ENCODE data around the gene PIK3CG. TPM values are rescaled to one million over a fixed set of nuclear protein-coding genes. Genes with fewer than 3 reads are reported as not detected.
"Not testable (repeated sequence)": the region's sequence is repeated elsewhere in the genome, so short reads cannot be mapped to it uniquely, and the experiment has no call there.

PIK3CG gene
- total RNA-seq, 1 donor from 2014 or later: 0.23 TPM

DNA sequence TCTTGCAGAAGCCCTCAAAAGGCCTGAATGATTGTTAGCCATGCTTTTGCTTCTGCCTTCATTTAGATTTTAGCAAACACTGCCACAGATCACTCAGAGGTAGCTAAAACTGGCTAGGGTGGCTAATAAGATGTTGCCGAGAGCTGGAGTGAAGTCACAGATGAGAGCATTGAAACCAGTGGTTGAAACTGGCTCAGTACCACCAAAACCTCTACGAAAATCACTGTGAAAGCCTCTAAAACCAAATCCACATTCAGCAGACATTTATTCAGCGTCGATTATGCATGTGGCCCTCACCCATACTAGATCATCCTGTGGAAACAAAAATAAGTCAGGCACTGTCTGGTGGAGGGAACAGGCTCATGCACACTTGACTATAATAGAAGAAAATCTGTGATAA lies 50.8 kb downstream of the PIK3CG start:
- no peak for TF ChIP-seq CTCF (conservative IDR thresholded peaks at IDR 0.05; ENCODE audit: low read depth, low read length)
- H3K4me3 ChIP-seq (ENCODE audit: low read depth, low read length): no peak overlapping the region
- DNase-seq (ENCODE audit: low read depth): no peak

DNA sequence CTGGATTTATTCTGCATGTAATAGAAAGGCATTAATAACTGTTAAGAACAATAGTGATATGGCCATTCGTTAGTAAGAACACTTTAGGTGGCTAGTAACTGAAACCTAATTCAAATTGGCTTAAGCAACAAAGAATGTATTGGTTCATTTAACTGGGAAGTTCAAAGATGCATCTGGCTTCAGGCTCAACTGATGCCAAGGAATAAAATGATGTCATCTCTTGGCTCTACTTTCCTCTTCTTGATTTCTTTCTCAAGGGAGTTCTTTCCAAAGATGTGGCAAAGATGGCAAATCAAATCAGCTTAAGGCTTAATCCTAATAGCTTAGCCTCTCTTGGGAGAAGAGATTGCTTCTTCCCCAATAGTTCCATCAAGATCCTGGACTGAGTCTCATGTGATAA lies 51.6 kb downstream of the PIK3CG start:
- DNase-seq (ENCODE audit: low read depth): peak; percentile 25
- TF ChIP-seq CTCF (conservative IDR thresholded peaks at IDR 0.05; ENCODE audit: low read depth, low read length): no peak
- H3K4me3 ChIP-seq (ENCODE audit: low read depth, low read length): no peak overlapping the region

DNA sequence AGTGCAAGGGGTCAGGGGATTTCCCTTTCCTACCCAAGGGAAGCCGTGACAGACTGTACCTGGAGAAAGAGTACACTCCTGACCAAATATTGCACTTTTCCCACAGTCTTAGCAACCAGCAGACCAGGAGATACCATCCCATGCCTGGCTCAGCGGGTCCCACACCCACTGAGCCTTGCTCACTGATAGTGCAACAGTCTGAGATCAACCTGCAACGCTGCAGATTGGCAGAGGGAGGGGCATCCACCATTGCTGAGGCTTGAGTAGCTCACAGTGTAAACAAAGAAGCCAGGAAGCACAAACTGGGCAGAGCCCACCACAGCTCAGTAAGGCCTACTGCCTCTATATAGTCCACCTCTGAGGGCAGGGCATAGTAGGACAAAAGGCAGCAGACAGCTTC lies 53.9 kb downstream of the PIK3CG start:
- DNase-seq (ENCODE audit: low read depth): no peak
- no peak for TF ChIP-seq CTCF (conservative IDR thresholded peaks at IDR 0.05; ENCODE audit: low read depth, low read length)
- H3K4me3 ChIP-seq (ENCODE audit: low read depth, low read length): no peak overlapping the region

DNA sequence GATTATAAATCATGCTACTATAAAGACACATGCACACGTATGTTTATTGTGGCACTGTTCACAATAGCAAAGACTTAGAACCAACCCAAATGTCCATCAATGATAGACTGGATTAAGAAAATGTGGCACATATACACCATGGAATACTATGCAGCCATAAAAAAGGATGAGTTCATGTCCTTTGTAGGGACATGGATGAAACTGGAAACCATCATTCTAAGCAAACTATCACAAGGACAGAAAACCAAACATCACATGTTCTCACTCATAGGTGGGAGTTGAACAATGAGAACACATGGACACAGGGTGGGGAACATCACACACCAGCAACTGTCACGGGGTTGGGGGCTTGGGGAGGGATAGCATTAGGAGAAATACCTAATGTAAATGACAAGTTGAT lies 59.4 kb downstream of the PIK3CG start:
- not testable (repeated sequence) for DNase-seq (ENCODE audit: low read depth); H3K4me3 ChIP-seq (ENCODE audit: low read depth, low read length)

DNA sequence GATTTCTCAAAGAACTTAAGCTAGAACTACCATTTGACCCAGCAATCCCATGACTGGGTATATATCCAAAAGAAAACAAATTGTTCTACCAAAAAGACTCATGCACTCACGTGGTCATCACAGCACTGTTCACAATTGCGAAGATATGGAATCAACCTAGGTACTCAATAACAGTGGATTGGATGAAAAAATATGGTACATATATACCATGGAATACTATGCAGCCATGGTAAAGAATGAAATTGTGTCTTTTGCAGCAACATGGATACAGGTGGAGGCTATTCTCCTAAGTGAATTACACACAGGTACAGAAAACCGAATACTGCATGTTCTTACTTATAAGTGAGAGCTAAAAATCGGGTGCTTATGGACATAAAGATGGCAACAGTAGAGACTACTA lies 61.8 kb downstream of the PIK3CG start:
- TF ChIP-seq CTCF (conservative IDR thresholded peaks at IDR 0.05; ENCODE audit: low read depth, low read length): no peak
- DNase-seq (ENCODE audit: low read depth): no peak
- no peak overlapping the region for H3K4me3 ChIP-seq (ENCODE audit: low read depth, low read length)

- no peak overlapping the region for H3K4me3 ChIP-seq (ENCODE audit: low read depth, low read length)
- no peak for TF ChIP-seq CTCF (conservative IDR thresholded peaks at IDR 0.05; ENCODE audit: low read depth, low read length)
- DNase-seq (ENCODE audit: low read depth): no peak
Observed at GRCh38 chr7:106927536-106927935, 62.5 kb downstream of the PIK3CG start.

GRCh38 chr7:106929616-106930015 lies 64.5 kb downstream of the PIK3CG start:
- DNase-seq (ENCODE audit: low read depth); H3K4me3 ChIP-seq (ENCODE audit: low read depth, low read length): not testable (repeated sequence)

DNA sequence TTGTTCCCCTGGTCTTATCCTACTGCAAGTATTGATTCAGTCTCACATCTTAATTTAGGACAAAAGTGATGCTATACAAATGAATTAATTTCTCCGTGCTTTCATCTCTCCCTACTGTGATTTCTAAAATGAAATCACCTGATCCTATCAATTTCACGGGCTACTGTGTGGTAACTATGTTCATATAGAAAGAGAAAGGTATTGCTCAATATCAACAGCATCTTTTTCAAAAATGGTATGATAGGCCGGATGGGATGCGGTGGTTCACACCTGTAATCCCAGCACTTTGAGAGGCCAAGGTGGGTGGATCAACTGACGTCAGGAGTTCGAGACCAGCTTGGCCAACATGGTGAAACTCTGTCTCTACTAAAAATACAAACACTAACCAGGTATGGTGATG lies 71.2 kb downstream of the PIK3CG start:
- DNase-seq (ENCODE audit: low read depth): no peak
- no peak for TF ChIP-seq CTCF (conservative IDR thresholded peaks at IDR 0.05; ENCODE audit: low read depth, low read length)

GRCh38 chr7:106938122-106938521 lies 73.0 kb downstream of the PIK3CG start:
- H3K4me3 ChIP-seq (ENCODE audit: low read depth, low read length); DNase-seq (ENCODE audit: low read depth): not testable (repeated sequence)

More for the DNA sequence above, 71.2 kb downstream of the PIK3CG start:
- no peak overlapping the region for H3K4me3 ChIP-seq (ENCODE audit: low read depth, low read length)
